RWPE2 (cell line): ENCODE data around the gene SVIL.

Experiments
- ATAC-seq: fragments of 200-7000 bp; cut with Tn5 transposase; 3 replicates; pipeline ENCODE4 v1.9.1; 2021; ENCODE audit warnings: low read depth
- DNase-seq: peaks from one replicate; pipeline ENCODE4 v3.0.0-alpha.2; 2020; ENCODE audit warnings: low spot score
- H3K27ac ChIP-seq: fragments of 450-650 bp; 2 replicates; pipeline ENCODE4 v1.5.1; 2017; ENCODE audit warnings: mild to moderate bottlenecking; ENCODE audit not compliant: poor library complexity, severe bottlenecking
- H3K27me3 ChIP-seq: fragments of 250-450 bp; sonication (Bioruptor Pico); 2 replicates; pipeline ENCODE4 v1.5.1; 2021; ENCODE audit warnings: mild to moderate bottlenecking, moderate library complexity; ENCODE audit not compliant: insufficient read depth, poor library complexity, severe bottlenecking
- H3K36me3 ChIP-seq: fragments of 250-450 bp; sonication (Bioruptor Pico); 2 replicates; pipeline ENCODE4 v1.5.1; 2020; ENCODE audit warnings: low read depth, mild to moderate bottlenecking, moderate library complexity
- H3K4me1 ChIP-seq: fragments of 250-450 bp; sonication (Bioruptor Pico); 2 replicates; pipeline ENCODE4 v1.5.1; 2021; ENCODE audit warnings: mild to moderate bottlenecking, moderate library complexity; ENCODE audit not compliant: insufficient read depth, poor library complexity, severe bottlenecking
- H3K4me3 ChIP-seq: fragments of 250-450 bp; sonication (Bioruptor Pico); 2 replicates; pipeline ENCODE4 v1.5.1; 2021; ENCODE audit warnings: mild to moderate bottlenecking, moderate library complexity; ENCODE audit not compliant: severe bottlenecking
- H3K9me3 ChIP-seq: fragments of 250-450 bp; sonication (Bioruptor Pico); 2 replicates; pipeline ENCODE4 v1.5.1; 2021; ENCODE audit warnings: mild to moderate bottlenecking, moderate library complexity; ENCODE audit not compliant: severe bottlenecking
- CTCF ChIP-seq: fragments of 450-650 bp; IDR thresholded peaks from one replicate; pipeline ENCODE4 v1.5.1; 2017; ENCODE audit warnings: mild to moderate bottlenecking, moderate library complexity; ENCODE audit not compliant: poor library complexity, severe bottlenecking

SVIL gene

GRCh38 chr10:29604291-29604825 lies 30.4 kb downstream of the SVIL start:
- Histone ChIP-seq H3K4me1 (peaks cover 5% of the 10 kb centered on the region), H3K9me3 (no peaks in the 10 kb centered on the region), H3K27me3 (no peaks in the 10 kb centered on the region), H3K36me3 (no peaks in the 10 kb centered on the region), H3K27ac (no peak overlapping the region), H3K4me3 (no peak overlapping the region)
- DNase-seq (no peak), ATAC-seq (no peak)
- TF ChIP-seq CTCF, result no peak

DNA sequence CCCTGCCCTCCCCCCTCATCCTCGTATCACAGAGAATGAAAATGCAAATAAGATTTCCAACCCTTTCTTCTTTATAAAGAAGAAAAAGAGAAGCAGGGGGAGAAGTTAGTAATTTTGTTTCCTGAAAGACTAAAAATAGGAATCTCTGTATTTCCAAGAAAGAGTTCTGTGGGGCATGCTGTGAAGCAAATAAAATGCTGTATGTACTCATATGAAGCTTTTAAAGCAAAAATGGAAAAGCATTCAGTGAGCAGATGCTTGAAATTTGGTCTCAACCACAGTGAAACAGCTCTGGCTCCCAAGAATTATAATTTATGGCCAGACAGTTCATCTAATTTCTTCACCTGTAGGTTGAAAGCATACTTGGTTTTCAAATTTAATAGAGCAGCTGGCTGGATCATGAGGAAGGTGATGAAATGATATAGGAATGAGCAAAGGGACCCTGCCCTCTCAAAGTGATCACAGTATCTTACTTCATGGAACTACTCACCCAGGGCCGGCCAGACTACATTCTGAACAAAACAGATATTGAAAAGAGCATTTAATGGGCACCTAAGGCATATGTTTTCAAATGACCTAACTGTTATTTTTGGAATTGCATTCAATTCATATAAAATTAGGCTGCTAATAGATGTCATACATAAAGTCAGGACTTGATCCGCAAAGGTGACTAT lies 31.4 kb downstream of the SVIL start:
- H3K4me3 ChIP-seq, result no peak overlapping the region
- TF ChIP-seq CTCF, result no peak
- H3K36me3 ChIP-seq, result no peaks in the 10 kb centered on the region
- peaks cover 10% of the 10 kb centered on the region for H3K4me1 ChIP-seq
- H3K9me3 ChIP-seq, result no peaks in the 10 kb centered on the region
- H3K27ac ChIP-seq, result no peak overlapping the region
- no peak for ATAC-seq
- no peak for DNase-seq
- H3K27me3 ChIP-seq, result no peaks in the 10 kb centered on the region

DNA sequence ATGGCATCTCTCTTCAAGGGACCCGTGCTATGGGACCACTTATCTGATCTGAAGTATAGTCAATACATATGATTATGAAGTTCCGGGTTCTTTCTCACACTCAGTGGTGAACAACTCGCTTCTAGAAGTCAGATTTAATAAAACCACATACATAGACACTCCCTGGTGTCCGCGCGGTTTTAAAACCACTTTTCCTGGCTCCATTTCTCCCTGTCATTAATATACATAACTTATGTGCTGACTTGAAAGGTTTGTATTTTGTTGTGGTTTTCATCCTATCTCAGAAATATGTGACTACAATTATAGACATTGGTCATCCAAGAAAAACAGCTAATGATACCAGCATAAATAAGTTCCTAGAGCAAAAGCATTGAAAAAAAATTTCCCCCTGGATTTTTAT lies 34.0 kb downstream of the SVIL start:
- peaks cover 10% of the 10 kb centered on the region for H3K4me1 ChIP-seq
- no peaks in the 10 kb centered on the region for H3K9me3 ChIP-seq
- TF ChIP-seq CTCF, result no peak
- H3K4me3 ChIP-seq, result no peak overlapping the region
- DNase-seq (no peak), ATAC-seq (no peak)
- H3K27ac ChIP-seq, result peak overlapping the region; percentile 11
- no peaks in the 10 kb centered on the region for H3K36me3 ChIP-seq
- no peaks in the 10 kb centered on the region for H3K27me3 ChIP-seq

- Histone ChIP-seq H3K27ac (peak overlapping the region; percentile 11), H3K4me1 (peaks cover 10% of the 10 kb centered on the region), H3K36me3 (no peaks in the 10 kb centered on the region), H3K9me3 (no peaks in the 10 kb centered on the region), H3K4me3 (no peak overlapping the region), H3K27me3 (no peaks in the 10 kb centered on the region)
- no peak for TF ChIP-seq CTCF
- ATAC-seq (peak; percentile 71), DNase-seq (no peak)
Observed at GRCh38 chr10:29600067-29600466, 34.7 kb downstream of the SVIL start.

DNA sequence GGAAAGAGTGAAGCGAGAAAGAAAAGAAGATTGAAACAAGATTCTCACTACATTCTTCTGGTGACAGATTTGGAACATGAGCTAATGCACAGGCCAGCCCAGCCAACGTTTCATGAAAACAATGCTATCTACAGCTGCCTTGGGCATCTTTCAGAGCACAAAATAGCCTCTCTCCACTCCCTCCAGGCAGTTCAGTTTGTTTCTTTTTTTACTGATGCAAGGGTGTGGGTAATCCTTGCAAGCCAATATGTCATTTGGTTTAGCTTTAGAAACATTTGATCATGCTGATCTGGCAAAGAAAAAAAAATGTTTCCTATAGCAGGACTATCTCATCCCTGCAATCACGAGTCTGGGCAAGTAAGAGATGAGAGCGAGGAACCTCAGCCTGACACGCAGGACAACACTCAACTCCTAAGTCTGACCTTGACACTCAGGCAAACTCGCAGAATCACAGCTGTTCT lies 35.9 kb downstream of the SVIL start:
- peaks cover 10% of the 10 kb centered on the region for H3K4me1 ChIP-seq
- H3K27me3 ChIP-seq, result no peaks in the 10 kb centered on the region
- peak overlapping the region; percentile 11 for H3K27ac ChIP-seq
- H3K36me3 ChIP-seq, result no peaks in the 10 kb centered on the region
- no peak overlapping the region for H3K4me3 ChIP-seq
- no peak for TF ChIP-seq CTCF
- DNase-seq (no peak), ATAC-seq (peak; percentile 39; the same call in 2 of the 3 replicates)
- H3K9me3 ChIP-seq, result no peaks in the 10 kb centered on the region
